Natural killer cell (primary cell): ENCODE measurements around the gene TNK1. TPM values are rescaled to one million over a fixed set of nuclear protein-coding genes. Genes with fewer than 3 reads are reported as not detected.

ENCODE experiments used
- ATAC-seq, 3 donors: fragments of 150-1000 bp in 2 of 3; fragments of 200-7000 bp in 1 of 3; cut with Tn5 transposase; 1 replicate in 1 of 3; 2 replicates in 2 of 3; pipeline ENCODE4 v1.10.0; 2021; ENCODE audit warnings: mild to moderate bottlenecking in 2 of 3, moderate library complexity in 2 of 3
- DNase-seq, 2 donors: peaks; one replicate each; pipeline versions ENCODE4 v3.0.0 to v3.0.0-alpha.2; 2013 to 2021; ENCODE audit warnings: mixed read lengths in 1 of 2
- H3K27ac ChIP-seq: one replicate; pipeline ENCODE4 v1.5.1; 2013; ENCODE audit warnings: mild to moderate bottlenecking, low read length
- H3K27me3 ChIP-seq: one replicate; pipeline ENCODE4 v1.6.1; 2013; ENCODE audit warnings: low read length; ENCODE audit not compliant: control insufficient read depth, insufficient read depth
- H3K36me3 ChIP-seq: one replicate; pipeline ENCODE4 v1.6.1; 2013; ENCODE audit warnings: low read length; ENCODE audit not compliant: control insufficient read depth, insufficient read depth
- H3K4me1 ChIP-seq: one replicate; pipeline ENCODE4 v1.6.1; 2013; ENCODE audit warnings: low read length; ENCODE audit not compliant: control insufficient read depth, insufficient read depth
- H3K4me3 ChIP-seq: one replicate; pipeline ENCODE4 v1.5.1; 2013; ENCODE audit warnings: low read length
- H3K9me3 ChIP-seq: one replicate; pipeline ENCODE4 v1.6.1; 2013; ENCODE audit warnings: low read length; ENCODE audit not compliant: control insufficient read depth, insufficient read depth
- H3K27ac Mint-ChIP-seq, 2 donors: one replicate each; pipeline ENCODE4 v1.8.0; 2022; ENCODE audit warnings: mild to moderate bottlenecking in 2 of 2, mixed read lengths in 2 of 2, moderate library complexity in 1 of 2
- H3K27me3 Mint-ChIP-seq, 2 donors: one replicate each; pipeline ENCODE4 v1.8.0; 2022; ENCODE audit warnings: low read depth in 2 of 2, mixed read lengths in 2 of 2
- H3K36me3 Mint-ChIP-seq: one replicate; pipeline ENCODE4 v1.8.0; 2022; ENCODE audit warnings: mixed read lengths
- H3K4me1 Mint-ChIP-seq, 2 donors: one replicate each; pipeline ENCODE4 v1.8.0; 2022; ENCODE audit warnings: mixed read lengths in 2 of 2
- H3K4me3 Mint-ChIP-seq: one replicate; pipeline ENCODE4 v1.8.0; 2022; ENCODE audit warnings: mild to moderate bottlenecking, moderate library complexity, mixed read lengths
- H3K9me3 Mint-ChIP-seq, 2 donors: one replicate each; pipeline ENCODE4 v1.8.0; 2022; ENCODE audit warnings: mixed read lengths in 2 of 2
- CTCF ChIP-seq: fragments of 200-600 bp; IDR thresholded peaks from one replicate; pipeline ENCODE4 v1.8.0; 2022; ENCODE audit warnings: antibody characterized with exemption
- WGBS: methylation state at CpG from one replicate; pipeline ENCODE4 v1.1.7; 2013; ENCODE audit warnings: missing lambda C conversion rate; ENCODE audit not compliant: insufficient coverage; 5-methylcytosine and 5-hydroxymethylcytosine counted together
- intact Hi-C: fragments of 100-400 bp; cut with micrococcal nuclease; formaldehyde crosslinking; loops from one replicate; pipeline ENCODE4 v1.14.2; 2022
- total RNA-seq, 4 donors: library from RNA; stranded (reverse); fragments of 120-200 nt in 1 of 4; gene quantifications; one replicate each; pipeline versions ENCODE4 v1.2.3 to v1.2.4, GENCODE V29; 2013 to 2022

TNK1 gene
- total RNA-seq, 3 donors from 2014 or later (not counting 1 experiment from before 2014, with no cell fraction given) = 0.18 to 1.7 (median 0.73) TPM

- Histone ChIP-seq H3K4me1 (no peaks in the 10 kb centered on the region), H3K36me3 (no peaks in the 10 kb centered on the region), H3K27me3 (no peaks in the 10 kb centered on the region), H3K9me3 (no peaks in the 10 kb centered on the region), H3K27ac (no peak overlapping the region), H3K4me3 (no peak overlapping the region)
- no peak for ATAC-seq
- Mint-ChIP-seq H3K27me3 (no peaks in the 10 kb centered on the region), H3K27ac (no peak overlapping the region), H3K4me3 (no peak overlapping the region), H3K9me3 (no peaks in the 10 kb centered on the region), H3K36me3 (no peaks in the 10 kb centered on the region), H3K4me1 (no peaks in the 10 kb centered on the region)
- 90% methylated on average over 5 of the region's 6 CpGs for WGBS
- DNase-seq = peak in 1 of 2 donors; percentile 41
- intact Hi-C loops = no loop called here
- no peak for TF ChIP-seq CTCF
Observed at GRCh38 chr17:7416323-7416722, 35.4 kb downstream of the TNK1 start.

DNA sequence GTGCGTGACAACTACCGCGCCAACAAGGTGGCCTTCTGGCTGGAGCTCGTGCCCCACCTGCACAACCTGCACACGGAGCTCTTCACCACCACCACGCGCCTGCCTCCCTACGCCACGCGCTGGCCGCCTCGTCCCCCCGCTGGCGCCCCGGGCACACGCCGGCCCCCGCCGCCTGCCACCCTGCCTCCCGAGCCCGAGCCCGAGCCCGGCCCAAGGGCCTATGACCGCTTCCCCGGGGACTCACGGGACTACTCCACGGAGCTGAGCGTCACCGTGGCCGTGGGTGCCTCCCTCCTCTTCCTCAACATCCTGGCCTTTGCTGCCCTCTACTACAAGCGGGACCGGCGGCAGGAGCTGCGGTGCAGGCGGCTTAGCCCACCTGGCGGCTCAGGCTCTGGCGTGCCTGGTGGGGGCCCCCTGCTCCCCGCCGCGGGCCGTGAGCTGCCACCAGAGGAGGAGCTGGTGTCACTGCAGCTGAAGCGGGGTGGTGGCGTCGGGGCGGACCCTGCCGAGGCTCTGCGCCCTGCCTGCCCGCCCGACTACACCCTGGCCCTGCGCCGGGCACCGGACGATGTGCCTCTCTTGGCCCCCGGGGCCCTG, 36.3 kb downstream of the TNK1 start:
- DNase-seq = no peak
- TF ChIP-seq CTCF = no peak

DNA sequence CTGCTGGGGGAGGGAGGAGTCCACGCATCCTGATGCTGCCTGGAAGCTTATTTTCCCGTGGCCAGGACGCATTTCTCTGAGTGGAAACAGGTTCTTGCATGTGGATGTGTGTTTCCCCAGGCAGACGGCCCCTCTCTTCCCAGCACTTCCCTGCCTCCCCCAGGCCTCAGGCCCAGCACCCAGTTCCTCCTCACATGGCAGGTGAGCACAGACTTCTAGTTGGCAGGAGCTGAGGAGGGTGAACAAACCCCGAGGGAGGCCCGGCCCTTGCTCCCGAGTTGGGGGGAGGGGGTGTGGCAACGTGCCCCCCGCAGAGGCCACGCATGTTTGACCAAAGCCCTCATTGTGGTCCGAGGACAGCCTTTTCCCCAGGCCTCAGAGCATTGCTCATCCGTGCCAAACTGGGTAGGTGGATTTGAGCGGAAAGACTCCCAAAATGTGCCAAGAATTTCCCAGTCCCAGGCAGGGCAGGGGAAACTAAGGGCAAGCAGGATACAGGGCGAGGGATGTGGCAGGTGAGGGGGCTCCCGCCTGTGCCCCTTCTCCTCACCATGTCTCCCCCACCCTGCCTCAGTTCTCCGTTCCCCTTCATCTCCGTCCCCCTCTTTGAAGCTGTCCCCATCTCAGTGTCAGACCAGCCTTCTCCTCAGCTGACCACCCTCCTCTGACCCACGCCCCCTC, 37.7 kb downstream of the TNK1 start:
- Mint-ChIP-seq H3K27ac (no peak overlapping the region), H3K9me3 (no peaks in the 10 kb centered on the region), H3K4me3 (no peak overlapping the region), H3K36me3 (no peaks in the 10 kb centered on the region), H3K27me3 (no peaks in the 10 kb centered on the region), H3K4me1 (no peaks in the 10 kb centered on the region)
- no peak for ATAC-seq
- TF ChIP-seq CTCF = no peak
- Histone ChIP-seq H3K9me3 (no peaks in the 10 kb centered on the region), H3K27me3 (no peaks in the 10 kb centered on the region), H3K4me1 (no peaks in the 10 kb centered on the region), H3K36me3 (no peaks in the 10 kb centered on the region), H3K4me3 (no peak overlapping the region), H3K27ac (no peak overlapping the region)
- intact Hi-C loops = no loop called here
- 81% methylated on average over 17 of the region's 18 CpGs for WGBS
- DNase-seq = no peak

More for the DNA sequence above, 36.3 kb downstream of the TNK1 start:
- H3K9me3 ChIP-seq = no peaks in the 10 kb centered on the region
- Mint-ChIP-seq H3K36me3 (no peaks in the 10 kb centered on the region), H3K27me3 (no peaks in the 10 kb centered on the region), H3K4me3 (no peak overlapping the region), H3K27ac (no peak overlapping the region), H3K9me3 (no peaks in the 10 kb centered on the region), H3K4me1 (no peaks in the 10 kb centered on the region)
- no peaks in the 10 kb centered on the region for H3K27me3 ChIP-seq
- no peak overlapping the region for H3K4me3 ChIP-seq
- no peak for ATAC-seq
- intact Hi-C loops = no loop called here
- H3K4me1 ChIP-seq = no peaks in the 10 kb centered on the region
- WGBS = 97% methylated on average over 53 of the region's 54 CpGs
- H3K36me3 ChIP-seq = no peaks in the 10 kb centered on the region
- no peak overlapping the region for H3K27ac ChIP-seq
